H1 (cell line): ENCODE results near the gene ZNF646. TPM values are rescaled to one million over a fixed set of nuclear protein-coding genes. Genes with fewer than 3 reads are reported as not detected.

Source experiments
- CTCF ChIA-PET: fragments of 300-600 bp; sonication (Branson Sonifier 250); formaldehyde crosslinking; loops from one replicate; lab custom pipeline; 2021; ENCODE audit not compliant: partially characterized antibody; lab: Charles Lee
- POLR2A ChIA-PET: fragments of 300-600 bp; sonication (Branson Sonifier 250); formaldehyde crosslinking; loops from one replicate; lab custom pipeline; 2021; ENCODE audit warnings: inconsistent platforms; ENCODE audit not compliant: partially characterized antibody; lab: Charles Lee
- DNase-seq, 2 experiments: peaks; one replicate each; pipeline versions ENCODE4 v3.0.0 to v3.0.0-alpha.2; 2010 to 2022; ENCODE audit warnings: low spot score in 2 of 2, low read depth in 1 of 2, mixed read lengths in 1 of 2
- FAIRE-seq: peaks from 2 replicates; lab custom pipeline; 2011; peaks lifted over from hg19 to GRCh38; lab: Jason Lieb, UNC
- H2AFZ ChIP-seq: 2 replicates; pipeline ENCODE4 v1.8.1; 2012; ENCODE audit warnings: low read length, inconsistent platforms
- H2AK5ac ChIP-seq: 2 replicates; pipeline ENCODE4 v1.6.1; 2013; ENCODE audit warnings: low read depth, low read length
- H2BK120ac ChIP-seq: replicated peaks from 2 replicates; pipeline ENCODE3; 2013; ENCODE audit warnings: low read depth, low read length, inconsistent platforms
- H2BK12ac ChIP-seq: 2 replicates; pipeline ENCODE4 v1.6.1; 2013; ENCODE audit warnings: low read depth, low read length
- H2BK15ac ChIP-seq: 2 replicates; pipeline ENCODE4 v1.6.1; 2013; ENCODE audit warnings: low read length
- H2BK20ac ChIP-seq: 2 replicates; pipeline ENCODE4 v1.6.1; 2013; ENCODE audit warnings: low read length
- H2BK5ac ChIP-seq: 2 replicates; pipeline ENCODE4 v1.6.1; 2013; ENCODE audit warnings: low read depth, low read length
- H3K14ac ChIP-seq: 2 replicates; pipeline ENCODE4 v1.6.1; 2013; ENCODE audit warnings: inconsistent platforms; ENCODE audit not compliant: insufficient read length
- H3K18ac ChIP-seq: 2 replicates; pipeline ENCODE4 v1.6.1; 2013; ENCODE audit warnings: low read length; ENCODE audit errors: extremely low read depth
- H3K23ac ChIP-seq: 2 replicates; pipeline ENCODE4 v1.6.1; 2013; ENCODE audit warnings: inconsistent platforms; ENCODE audit not compliant: insufficient read length
- H3K23me2 ChIP-seq: 2 replicates; pipeline ENCODE4 v1.6.1; 2013; ENCODE audit warnings: low read depth, low read length
- H3K27ac ChIP-seq: 2 replicates; pipeline ENCODE4 v1.6.1; 2011; ENCODE audit warnings: low read depth, low read length, inconsistent platforms
- H3K27me3 ChIP-seq, 4 experiments: replicated peaks in 1 of 4; 1 replicate in 1 of 4; 2 replicates in 3 of 4; pipeline versions ENCODE4 v1.6.1 to v1.8.1; 2011 to 2013; ENCODE audit warnings: low read length in 3 of 4, mild to moderate bottlenecking in 3 of 4, inconsistent platforms in 2 of 4, mixed read lengths in 2 of 4, moderate library complexity in 1 of 4; ENCODE audit not compliant: control insufficient read depth in 3 of 4, insufficient read depth in 3 of 4; ENCODE audit errors: extremely low read depth in 1 of 4
- H3K36me3 ChIP-seq, 4 experiments: 2 replicates each; pipeline versions ENCODE4 v1.6.1 to v1.8.1; 2011 to 2013; ENCODE audit warnings: mild to moderate bottlenecking in 4 of 4, low read length in 3 of 4, moderate library complexity in 2 of 4, control low read depth in 1 of 4, inconsistent platforms in 1 of 4; ENCODE audit not compliant: insufficient read depth in 4 of 4, control insufficient read depth in 2 of 4
- H3K4ac ChIP-seq: replicated peaks from 2 replicates; pipeline ENCODE3; 2013; ENCODE audit warnings: low read length, low read depth, mixed read lengths, inconsistent platforms; ENCODE audit not compliant: insufficient read length
- H3K4me1 ChIP-seq, 4 experiments: replicated peaks in 1 of 4; 1 replicate in 1 of 4; 2 replicates in 3 of 4; pipeline versions ENCODE4 v1.6.1 to v1.8.1; 2011 to 2013; ENCODE audit warnings: low read length in 3 of 4, inconsistent platforms in 2 of 4, mixed read lengths in 1 of 4; ENCODE audit not compliant: insufficient read depth in 4 of 4, control insufficient read depth in 3 of 4
- H3K4me2 ChIP-seq, 2 experiments: 2 replicates each; pipeline versions ENCODE4 v1.6.1 to v1.8.1; 2011 to 2013; ENCODE audit warnings: low read depth in 2 of 2, low read length in 2 of 2, control low read depth in 1 of 2, inconsistent platforms in 1 of 2, mild to moderate bottlenecking in 1 of 2; ENCODE audit not compliant: insufficient read depth in 1 of 2
- H3K4me3 ChIP-seq, 4 experiments: fragments of 200-600, 300-600 bp in 1 of 4; sonication (generic), shearing (Covaris generic), sonication (Bioruptor Twin) in 1 of 4; 2 replicates each; pipeline versions ENCODE4 v1.5.1 to v1.8.1; 2011 to 2016; ENCODE audit warnings: low read length in 4 of 4, low read depth in 3 of 4, control low read depth in 2 of 4, inconsistent platforms in 2 of 4, mild to moderate bottlenecking in 2 of 4, mixed read lengths in 1 of 4, moderate library complexity in 1 of 4; ENCODE audit not compliant: insufficient read depth in 2 of 4; ENCODE audit errors: extremely low read depth in 1 of 4
- H3K56ac ChIP-seq: replicated peaks from 2 replicates; pipeline ENCODE3; 2013; ENCODE audit warnings: low read depth, mild to moderate bottlenecking, mixed read lengths, low read length, inconsistent platforms; ENCODE audit not compliant: insufficient read length
- H3K79me1 ChIP-seq: 2 replicates; pipeline ENCODE4 v1.6.1; 2013; ENCODE audit warnings: low read depth, low read length, control low read depth
- H3K79me2 ChIP-seq, 2 experiments: 2 replicates each; pipeline versions ENCODE4 v1.6.1 to v1.8.1; 2012 to 2013; ENCODE audit warnings: low read length in 2 of 2, mild to moderate bottlenecking in 2 of 2, inconsistent platforms in 1 of 2; ENCODE audit not compliant: insufficient read depth in 2 of 2, control insufficient read depth in 1 of 2
- H3K9ac ChIP-seq, 4 experiments: replicated peaks in 1 of 4; 1 replicate in 1 of 4; 2 replicates in 3 of 4; pipeline versions ENCODE4 v1.6.1 to v1.8.1; 2011 to 2013; ENCODE audit warnings: low read depth in 3 of 4, low read length in 3 of 4, control low read depth in 2 of 4, mild to moderate bottlenecking in 2 of 4, moderate library complexity in 2 of 4, inconsistent platforms in 1 of 4; ENCODE audit errors: extremely low read depth in 1 of 4
- H3K9me3 ChIP-seq, 2 experiments: 2 replicates each; pipeline versions ENCODE4 v1.6.1 to v1.8.1; 2012 to 2013; ENCODE audit warnings: mild to moderate bottlenecking in 2 of 2, moderate library complexity in 2 of 2, control low read depth in 1 of 2, inconsistent platforms in 1 of 2, low read depth in 1 of 2, low read length in 1 of 2, mixed read lengths in 1 of 2; ENCODE audit not compliant: insufficient read depth in 2 of 2
- H4K20me1 ChIP-seq, 2 experiments: replicated peaks in 1 of 2; 2 replicates each; pipeline versions ENCODE3 to v1.8.1; 2011 to 2013; ENCODE audit warnings: inconsistent platforms in 2 of 2, low read length in 2 of 2, mild to moderate bottlenecking in 1 of 2; ENCODE audit not compliant: insufficient read depth in 2 of 2, control insufficient read depth in 1 of 2
- H4K5ac ChIP-seq: 2 replicates; pipeline ENCODE4 v1.6.1; 2013; ENCODE audit warnings: low read length, low read depth, mixed read lengths, inconsistent platforms; ENCODE audit not compliant: insufficient read length
- H4K8ac ChIP-seq: 2 replicates; pipeline ENCODE4 v1.8.0; 2013; ENCODE audit warnings: mild to moderate bottlenecking, moderate library complexity, low read length, inconsistent platforms; ENCODE audit not compliant: insufficient read depth; ENCODE audit errors: extremely low read depth
- H4K91ac ChIP-seq: replicated peaks from 2 replicates; pipeline ENCODE3; 2013; ENCODE audit warnings: low read length, mixed read lengths, inconsistent platforms; ENCODE audit not compliant: insufficient read length
- BRCA1 ChIP-seq: IDR thresholded peaks from 2 replicates; pipeline ENCODE4 v1.6.1; 2012; ENCODE audit warnings: low read depth, low read length, improper control_type of control experiment
- CREB1 ChIP-seq: IDR thresholded peaks from 2 replicates; pipeline ENCODE4 v1.6.1; 2012; ENCODE audit warnings: inconsistent platforms
- EGR1 ChIP-seq: IDR thresholded peaks from 2 replicates; pipeline ENCODE4 v1.6.1; 2011; ENCODE audit warnings: low read depth, low read length, borderline replicate concordance
- KDM1A ChIP-seq: fragments of 200-600, 300-600 bp; sonication (generic); IDR thresholded peaks from 2 replicates; pipeline ENCODE4 v1.7.1; 2016; ENCODE audit warnings: mild to moderate bottlenecking, low read length, borderline replicate concordance
- KDM5A ChIP-seq: fragments of 200-600 bp; IDR thresholded peaks from 2 replicates; pipeline ENCODE4 v1.7.1; 2012; ENCODE audit warnings: mild to moderate bottlenecking, low read length, inconsistent platforms, mixed read lengths
- TCF12 ChIP-seq: IDR thresholded peaks from 2 replicates; pipeline ENCODE4 v1.6.1; 2011; ENCODE audit warnings: low read depth, mild to moderate bottlenecking, low read length
- USF2 ChIP-seq: IDR thresholded peaks from 2 replicates; pipeline ENCODE4 v1.6.1; 2011; ENCODE audit warnings: low read length, improper control_type of control experiment
- YY1 ChIP-seq: IDR thresholded peaks from 2 replicates; pipeline ENCODE4 v1.6.1; 2011; ENCODE audit warnings: low read depth, mild to moderate bottlenecking, low read length
- WGBS, 2 experiments: shearing (Covaris generic) in 1 of 2; methylation state at CpG; one replicate each; pipeline versions ENCODE4 v1.1.6 to v1.1.7; 2013 to 2015; ENCODE audit warnings: low lambda C conversion rate in 2 of 2, mixed read lengths in 2 of 2, inconsistent platforms in 1 of 2, low coverage in 1 of 2, missing lambda C conversion rate in 1 of 2; ENCODE audit not compliant: insufficient replicate concordance in 2 of 2, insufficient coverage in 1 of 2, insufficient read length in 1 of 2; ENCODE audit errors: extremely low coverage in 1 of 2, missing lambda C conversion rate in 1 of 2; 5-methylcytosine and 5-hydroxymethylcytosine counted together
- polyA plus RNA-seq, 7 experiments: library from polyadenylated mRNA; depleted of rRNA in 3 of 7; stranded (reverse) in 5 of 7; unstranded in 2 of 7; fragments of >200 nt in 5 of 7; fragments of 200-250 nt in 2 of 7; gene quantifications; 1 replicate in 5 of 7; 2 replicates in 1 of 7; 4 replicates in 1 of 7; pipeline versions ENCODE4 v1.2.1 to v1.2.3, GENCODE V29; 2011 to 2013; ENCODE audit warnings: missing spikeins in 2 of 7, mixed read lengths in 2 of 7
- total RNA-seq: library from RNA; stranded (reverse); fragmentation: NEBNext Ultra II Directional; extraction: Animal tissue kit (Norgen Biotek cat#: 25700); gene quantifications from 2 replicates; pipeline ENCODE4 v1.2.1, GENCODE V29; 2021

The ZNF646 gene
- total and polyA plus RNA-seq, 2 of the 8 experiments (the other 6 are each of a cell fraction or from before 2014, with no cell fraction given): 6.5 to 25.0 TPM

- 90% methylated on average over 3 of the region's 3 CpGs; no CpG with 5 or more reads in 1 of the 2 experiments for WGBS, 2 experiments
- POLR2A ChIA-PET: interaction anchor here (1.4 to 1.8 kb wide), 2 partner anchors 14 to 112 kb away, joined by 4 read pairs; no protein-coding TSS in a partner anchor
- H4K91ac ChIP-seq: no peak overlapping the region
- no peak overlapping the region for H2BK15ac ChIP-seq
- FAIRE-seq: no peak
- H4K8ac ChIP-seq: no peak overlapping the region
- no peak for TF ChIP-seq USF2
- TF ChIP-seq CREB1: no peak
- no peak for TF ChIP-seq BRCA1
- TF ChIP-seq KDM1A: no peak
- no peak for TF ChIP-seq EGR1
- no peak for TF ChIP-seq TCF12
- no peak for TF ChIP-seq KDM5A
- TF ChIP-seq YY1: no peak
- peaks cover 0 to 1% (median 0%) of the 10 kb centered on the region in 4 experiments; a peak in 2 of 7 replicates for H3K4me1 ChIP-seq
- no peak overlapping the region for H2BK120ac ChIP-seq
- no peak overlapping the region for H3K27ac ChIP-seq
- CTCF ChIA-PET: interaction anchor here (0.7 to 2.0 kb wide), 6 partner anchors 16 to 114 kb away, joined by 3 to 10 read pairs (median 4); partner anchors contain the start of gene HSD3B7
- peaks cover 0 to 12% of the 10 kb centered on the region in 2 experiments for H4K20me1 ChIP-seq
- peaks cover 10 to 50% of the 10 kb centered on the region in 2 experiments for H3K79me2 ChIP-seq
- H3K18ac ChIP-seq: no peak overlapping the region
- no peak overlapping the region for H3K23ac ChIP-seq
- peaks cover 1% of the 10 kb centered on the region; the same call in 1 of the 2 replicates for H3K23me2 ChIP-seq
- H2BK5ac ChIP-seq: no peak overlapping the region
- H3K27me3 ChIP-seq: no peaks in the 10 kb centered on the region
- H3K4ac ChIP-seq: no peak overlapping the region
- no peak overlapping the region for H2AK5ac ChIP-seq
- no peak overlapping the region for H2BK20ac ChIP-seq
- no peak overlapping the region for H2BK12ac ChIP-seq
- H4K5ac ChIP-seq: no peak overlapping the region
- DNase-seq: no peak
- H3K56ac ChIP-seq: no peak overlapping the region
- H2AFZ ChIP-seq: no peak overlapping the region
- peaks cover 0 to 11% (median 4%) of the 10 kb centered on the region in 4 experiments; a peak in 4 of 8 replicates for H3K36me3 ChIP-seq
- H3K79me1 ChIP-seq: peaks cover 13% of the 10 kb centered on the region; the same call in 1 of the 2 replicates
- H3K9ac ChIP-seq: no peak overlapping the region
- no peak overlapping the region for H3K4me3 ChIP-seq
- no peak overlapping the region for H3K14ac ChIP-seq
- no peak overlapping the region for H3K4me2 ChIP-seq
- H3K9me3 ChIP-seq: no peaks in the 10 kb centered on the region
These were observed 6.9 kb upstream of the ZNF646 start for GRCh38 chr16:31067342-31067741.
